GM18519 (cell line): ENCODE measurements around the gene PAN3.

Source experiments
- ATAC-seq: cut with Tn5 transposase; IDR thresholded peaks from one replicate; pipeline ENCODE4 v1.9.1; 2021; ENCODE audit warnings: mild to moderate bottlenecking, moderate library complexity; ENCODE audit not compliant: unreplicated experiment, low FRiP score

PAN3 gene

DNA sequence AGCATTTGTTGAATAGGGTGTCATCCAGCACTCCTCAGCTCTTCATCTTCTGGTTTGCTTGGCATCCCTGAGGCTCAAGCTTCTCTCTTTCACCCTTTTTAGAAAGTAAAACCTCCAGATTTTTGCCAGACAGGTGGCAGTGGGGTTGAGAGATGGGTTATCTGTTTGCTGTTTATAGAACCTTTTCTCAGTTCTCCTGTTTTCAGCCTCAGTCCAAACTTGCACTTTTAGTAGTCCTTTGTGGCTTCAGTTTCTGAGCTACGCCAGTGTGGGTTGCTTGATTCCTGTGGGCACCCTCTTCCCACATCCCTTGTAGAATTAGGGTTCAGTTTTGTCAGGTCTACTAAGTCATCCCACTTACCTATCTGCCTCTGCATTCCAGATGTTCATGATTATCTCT, 147.9 kb downstream of the PAN3 start:
- ATAC-seq, result no peak

GRCh38 chr13:28297341-28297740, 159.0 kb downstream of the PAN3 start:
- ATAC-seq, result no peak

DNA sequence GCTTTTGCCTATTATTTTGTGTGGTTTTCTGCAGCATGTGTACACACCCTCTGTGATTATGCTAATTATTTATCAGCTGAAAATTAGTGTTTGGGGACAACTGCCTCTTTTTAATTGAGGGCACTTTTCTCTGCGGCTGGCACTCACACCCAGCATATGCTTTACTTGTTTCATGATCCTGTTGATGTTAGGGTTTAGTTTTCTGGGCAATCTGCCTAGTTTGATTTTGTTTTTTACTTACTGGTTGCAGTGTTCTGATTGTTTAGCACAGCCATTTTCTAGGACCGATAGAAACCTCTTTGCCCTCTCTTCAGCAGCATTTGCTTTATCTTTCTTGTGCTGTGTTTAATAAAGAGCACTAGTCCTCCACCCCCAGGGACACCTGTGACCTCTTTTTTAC, 161.6 kb downstream of the PAN3 start:
- no peak for ATAC-seq

- ATAC-seq, result no peak
Measured at GRCh38 chr13:28301839-28302238, 163.5 kb downstream of the PAN3 start.

GRCh38 chr13:28306325-28306724, 168.0 kb downstream of the PAN3 start:
- no peak for ATAC-seq

DNA sequence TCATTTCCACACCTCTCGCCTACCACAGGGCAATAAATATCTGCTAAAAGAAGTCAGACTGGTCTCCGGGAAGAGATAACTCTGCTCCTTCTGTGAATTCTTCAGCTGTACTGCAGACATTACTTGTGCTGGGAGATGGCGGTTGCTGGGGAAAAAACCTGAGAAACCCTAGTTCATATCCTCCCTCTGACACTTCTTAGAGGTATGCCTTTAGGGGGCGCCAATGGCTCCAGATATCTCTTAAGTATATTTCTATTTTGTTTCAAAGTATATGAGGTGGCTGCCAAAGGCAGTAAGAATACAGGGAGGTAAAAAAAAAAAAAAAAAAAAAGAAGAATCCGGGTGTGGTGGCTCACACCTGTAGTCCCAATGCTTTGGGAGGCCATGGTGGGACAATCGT, 175.2 kb downstream of the PAN3 start:
- no peak for ATAC-seq

DNA sequence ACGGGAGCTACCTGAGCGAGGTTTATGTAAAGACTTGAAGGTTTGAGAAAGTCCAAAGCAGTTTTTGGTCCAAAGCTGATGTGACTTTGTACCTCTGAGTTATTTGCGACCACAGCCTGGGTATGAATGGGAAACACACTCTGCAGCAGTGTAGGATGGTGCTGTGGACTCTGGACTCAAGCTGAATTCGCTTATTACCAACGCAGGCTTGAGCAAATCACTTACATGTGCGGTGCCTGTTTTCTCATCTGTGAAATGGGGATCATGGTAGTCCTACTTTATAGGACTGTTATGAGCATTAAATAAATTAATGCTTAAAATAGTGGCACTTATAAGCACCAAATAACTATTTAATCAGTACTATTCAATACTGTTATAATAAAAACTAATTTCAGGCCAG, 176.5 kb downstream of the PAN3 start:
- ATAC-seq, result no peak

DNA sequence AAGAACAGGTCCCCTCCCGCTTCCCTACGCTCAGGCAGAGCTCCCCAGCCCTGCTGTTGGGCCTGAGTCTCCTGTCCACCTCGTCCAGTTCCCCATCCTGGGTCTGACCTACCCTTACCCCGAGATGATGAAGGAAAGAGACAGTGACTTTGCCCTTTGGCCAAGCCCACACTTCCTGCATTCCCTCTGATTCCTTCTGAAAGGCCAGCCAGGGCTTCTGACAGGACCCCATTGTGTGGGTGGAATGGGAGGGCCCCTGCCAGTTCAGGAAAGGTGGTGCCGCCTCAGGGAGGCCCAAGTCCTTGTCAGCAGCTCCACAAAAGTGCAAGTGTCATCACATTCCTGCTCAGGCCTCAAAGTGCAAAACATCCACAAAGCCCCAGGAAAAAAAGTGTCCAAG, 177.8 kb downstream of the PAN3 start:
- ATAC-seq, result no peak

DNA sequence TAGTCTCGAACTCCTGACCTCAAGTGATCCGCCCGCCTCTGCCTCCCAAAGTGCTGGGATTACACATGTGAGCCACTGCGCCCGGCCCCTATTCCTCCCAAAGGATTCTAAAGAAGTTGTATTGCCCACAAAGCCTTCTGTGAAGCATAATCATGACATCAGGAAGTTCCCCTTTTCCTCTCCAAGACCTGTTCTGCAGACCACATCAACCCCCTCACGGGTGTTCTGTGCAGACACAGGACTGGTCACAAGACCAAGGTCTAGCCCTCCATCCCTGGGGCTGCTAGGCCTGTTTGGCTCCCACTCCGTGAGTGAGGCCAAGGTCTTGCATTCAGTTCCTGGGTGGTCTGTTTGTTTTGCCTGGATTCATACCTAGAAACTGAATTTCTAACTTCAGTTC, 178.5 kb downstream of the PAN3 start:
- no peak for ATAC-seq

GRCh38 chr13:28318496-28318895, 180.2 kb downstream of the PAN3 start:
- no peak for ATAC-seq

- ATAC-seq, result no peak
Measured at GRCh38 chr13:28319528-28319927, 181.2 kb downstream of the PAN3 start.

DNA sequence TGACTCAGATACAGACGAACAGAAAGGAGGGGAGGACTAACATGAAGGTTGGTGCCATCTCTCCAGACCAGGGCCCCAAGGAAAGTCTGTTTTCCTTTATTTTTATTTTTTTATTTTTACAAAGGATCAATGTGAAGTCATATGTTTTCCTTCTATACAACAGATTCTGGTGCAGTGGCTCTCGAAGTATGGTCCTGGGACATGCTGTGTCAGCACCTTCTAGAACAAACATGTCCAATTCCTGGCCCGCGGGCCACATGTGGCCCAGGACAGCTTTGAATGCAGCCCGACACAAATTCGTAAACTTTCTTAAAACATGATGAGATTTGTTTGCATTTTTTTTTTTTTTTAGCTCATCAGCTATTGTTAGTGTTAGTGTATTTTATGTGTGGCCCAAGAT, 181.9 kb downstream of the PAN3 start:
- no peak for ATAC-seq

DNA sequence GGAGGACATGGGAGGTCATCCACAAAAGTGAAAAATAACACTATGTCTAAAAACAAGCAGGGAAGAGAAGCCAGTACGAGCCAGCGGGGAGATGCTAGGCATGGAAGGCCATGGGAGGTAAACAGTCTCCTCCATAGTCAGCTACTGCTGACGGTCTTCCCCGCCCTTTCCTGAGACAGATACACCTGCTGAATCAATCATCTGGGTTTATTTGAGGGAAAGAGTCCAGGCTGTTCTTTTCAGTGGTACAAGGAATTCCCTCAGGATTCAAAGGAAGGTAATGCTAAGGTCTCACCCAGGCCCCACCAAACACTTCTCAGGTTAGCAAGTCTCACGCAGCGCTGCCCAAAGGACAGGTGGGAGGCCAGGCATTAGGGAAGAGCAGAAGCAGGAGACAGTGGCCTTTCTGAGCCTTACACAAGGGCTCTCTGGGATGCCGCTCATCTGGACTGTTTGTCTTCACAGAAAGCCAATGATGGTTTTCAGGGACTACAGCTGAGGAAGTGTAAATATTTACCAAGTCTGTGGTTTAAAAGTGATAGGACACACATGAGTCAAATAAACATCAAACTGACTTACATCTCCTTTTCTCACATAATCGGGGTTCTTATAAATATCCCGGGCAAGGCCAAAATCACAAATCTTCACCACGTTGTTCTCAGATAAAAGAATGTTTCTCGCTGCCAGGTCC, 182.7 kb downstream of the PAN3 start:
- no peak for ATAC-seq

DNA sequence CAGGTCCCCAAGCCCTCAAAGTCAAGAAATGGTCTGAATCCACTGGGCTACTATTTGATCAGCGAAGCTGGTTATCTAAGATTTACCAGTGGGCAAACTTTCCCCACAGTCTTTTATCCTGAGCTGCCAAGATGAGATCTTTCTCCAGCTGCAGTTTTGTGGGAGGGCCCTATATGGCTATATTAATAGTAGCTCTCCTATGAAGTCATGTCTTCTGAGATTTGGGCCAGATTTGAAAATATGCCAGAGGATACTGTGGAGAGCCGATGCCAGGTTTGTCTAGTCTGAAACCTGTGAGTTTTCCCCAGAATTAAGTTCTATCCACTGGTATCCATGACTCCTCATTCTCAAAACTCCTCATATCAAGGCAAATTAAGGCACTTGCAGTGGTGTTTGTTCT, 183.4 kb downstream of the PAN3 start:
- ATAC-seq, result no peak

GRCh38 chr13:28322256-28322905, 184.0 kb downstream of the PAN3 start:
- no peak for ATAC-seq

DNA sequence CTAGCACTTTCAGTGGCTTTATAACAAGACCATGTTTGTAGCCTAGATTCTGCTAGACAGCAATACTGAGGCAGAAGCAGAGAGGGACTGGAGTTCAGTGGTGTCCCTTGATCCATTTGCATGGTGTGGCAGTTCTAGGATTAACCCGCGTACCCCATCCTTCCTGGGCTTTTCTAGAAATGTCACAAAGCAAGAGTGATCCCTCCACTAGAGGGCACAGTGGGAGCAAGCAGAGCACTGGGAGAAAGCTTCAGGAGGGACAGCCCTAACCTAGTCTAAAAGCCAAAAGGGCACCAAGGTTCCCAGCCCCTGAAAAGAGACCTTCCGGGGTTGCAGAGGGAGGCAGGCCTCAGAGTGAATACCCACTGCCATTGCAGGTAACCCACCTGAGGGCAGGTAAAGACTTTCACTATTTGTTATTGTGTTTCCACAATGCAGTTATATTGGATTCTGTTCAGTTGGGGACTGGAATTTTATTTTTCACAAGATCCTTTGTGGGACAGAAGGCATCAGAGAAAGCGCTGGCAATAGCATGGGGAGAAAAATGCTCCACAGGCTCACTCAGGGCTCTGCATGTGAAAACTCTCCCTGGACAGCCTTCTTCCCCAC, 185.9 kb downstream of the PAN3 start:
- ATAC-seq, result peak; percentile 41

GRCh38 chr13:28325022-28325421, 186.7 kb downstream of the PAN3 start:
- no peak for ATAC-seq

- no peak for ATAC-seq
Measured at GRCh38 chr13:28326056-28326455, 187.7 kb downstream of the PAN3 start.

GRCh38 chr13:28327373-28328270, 189.3 kb downstream of the PAN3 start:
- ATAC-seq, result no peak

DNA sequence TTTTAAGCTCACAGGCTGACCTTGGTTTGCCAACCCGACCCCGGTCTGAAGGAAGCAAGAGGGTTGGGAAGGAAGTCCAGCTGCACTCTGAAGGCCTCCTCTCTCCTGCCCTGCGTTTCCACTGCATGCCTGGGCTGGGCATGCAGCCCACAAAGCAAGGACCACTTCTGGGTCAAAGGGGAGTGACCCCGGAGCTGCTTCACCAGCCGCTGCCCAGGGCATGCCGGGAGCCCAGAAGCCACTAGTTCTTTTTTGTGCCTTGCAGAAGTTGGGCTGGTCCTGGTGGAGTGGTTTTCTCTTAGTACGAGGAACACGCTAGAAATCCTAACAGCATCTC, 189.9 kb downstream of the PAN3 start:
- no peak for ATAC-seq
